SU-DHL-6 (cell line): ENCODE data around the gene SLC12A5.

Experiments used
- CTCF ChIP-seq: fragments of 200-600 bp; sonication (generic); IDR thresholded peaks from one replicate; pipeline ENCODE4 v1.5.1; 2017; ENCODE audit warnings: antibody characterized with exemption, mild to moderate bottlenecking, low read length, moderate library complexity; ENCODE audit not compliant: insufficient read depth, poor library complexity, severe bottlenecking
- EZH2phosphoT487 ChIP-seq: fragments of 200-600 bp; sonication (generic), shearing (Covaris generic); conservative IDR thresholded peaks from 2 replicates; pipeline ENCODE4 v1.6.1; 2018; ENCODE audit warnings: mild to moderate bottlenecking, antibody characterized with exemption, low read length, moderate library complexity, mixed read lengths

DNA sequence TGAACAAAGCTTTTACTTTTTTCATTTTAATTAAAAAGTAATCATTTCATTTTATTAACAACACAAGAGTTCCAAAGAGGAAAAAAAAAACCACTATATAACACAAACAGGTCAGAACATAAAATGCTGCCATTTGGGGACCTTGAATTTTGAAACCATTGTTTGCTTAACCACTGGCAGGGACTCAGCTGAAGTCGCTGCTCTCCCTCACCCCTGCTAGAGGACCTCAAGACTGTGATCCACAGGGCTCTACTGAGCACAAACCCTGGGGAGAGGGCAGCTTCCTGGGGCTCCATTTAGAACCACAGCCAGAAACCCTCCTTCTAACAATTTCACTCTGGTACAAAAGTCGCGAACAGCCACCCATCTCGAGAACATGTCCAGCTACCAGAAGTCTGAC is 32.0 kb downstream of the SLC12A5 start:
- TF ChIP-seq CTCF (no peak), EZH2phosphoT487 (no peak)
